Body of pancreas (tissue), 4 donors: ENCODE measurements around the gene CD58.

Experiments used
- POLR2A ChIP-seq, 3 donors: fragments of 450-650 bp; IDR thresholded peaks; one replicate each; pipeline ENCODE4 v1.6.1; 2016; ENCODE audit warnings: antibody characterized with exemption in 3 of 3, mild to moderate bottlenecking in 2 of 3
- TF ChIP-seq, protein P1 (sequence below), 7 experiments: fragments of 450-650 bp in 4 of 7; fragments of 200-600 bp in 3 of 7; sonication (generic) in 3 of 7; IDR thresholded peaks; one replicate each; pipeline ENCODE4 v1.5.1; 2016 to 2019; ENCODE audit warnings: antibody characterized with exemption in 7 of 7

- TF ChIP-seq, protein P1, sequence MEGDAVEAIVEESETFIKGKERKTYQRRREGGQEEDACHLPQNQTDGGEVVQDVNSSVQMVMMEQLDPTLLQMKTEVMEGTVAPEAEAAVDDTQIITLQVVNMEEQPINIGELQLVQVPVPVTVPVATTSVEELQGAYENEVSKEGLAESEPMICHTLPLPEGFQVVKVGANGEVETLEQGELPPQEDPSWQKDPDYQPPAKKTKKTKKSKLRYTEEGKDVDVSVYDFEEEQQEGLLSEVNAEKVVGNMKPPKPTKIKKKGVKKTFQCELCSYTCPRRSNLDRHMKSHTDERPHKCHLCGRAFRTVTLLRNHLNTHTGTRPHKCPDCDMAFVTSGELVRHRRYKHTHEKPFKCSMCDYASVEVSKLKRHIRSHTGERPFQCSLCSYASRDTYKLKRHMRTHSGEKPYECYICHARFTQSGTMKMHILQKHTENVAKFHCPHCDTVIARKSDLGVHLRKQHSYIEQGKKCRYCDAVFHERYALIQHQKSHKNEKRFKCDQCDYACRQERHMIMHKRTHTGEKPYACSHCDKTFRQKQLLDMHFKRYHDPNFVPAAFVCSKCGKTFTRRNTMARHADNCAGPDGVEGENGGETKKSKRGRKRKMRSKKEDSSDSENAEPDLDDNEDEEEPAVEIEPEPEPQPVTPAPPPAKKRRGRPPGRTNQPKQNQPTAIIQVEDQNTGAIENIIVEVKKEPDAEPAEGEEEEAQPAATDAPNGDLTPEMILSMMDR (IDR thresholded peaks at IDR 0.05) = no peak
- TF ChIP-seq POLR2A (IDR thresholded peaks at IDR 0.05) = no peak
Observed at GRCh38 chr1:116471241-116471640, 99.6 kb downstream of the CD58 start.
